Measurements from ENCODE around the gene HIVEP3. TPM values are rescaled to one million over a fixed set of nuclear protein-coding genes. Genes with fewer than 3 reads are reported as not detected.

Gene HIVEP3
- total and polyA plus RNA-seq, 4 donors = 7.0 to 14.7 (median 8.8) TPM

- DNase-seq = no peak
- Histone ChIP-seq H3K27me3 (ENCODE audit: control insufficient read depth in 3 of 3, insufficient read depth in 3 of 3, low read length in 2 of 3) (no peaks in the 10 kb centered on the region), H3K27ac (ENCODE audit: low read depth in 1 of 2, low read length in 1 of 2) (no peak overlapping the region), H3K36me3 (ENCODE audit: control insufficient read depth in 4 of 4, insufficient read depth in 4 of 4, low read length in 4 of 4) (no peaks in the 10 kb centered on the region), H3K4me3 (no peak overlapping the region), H3K9ac (ENCODE audit: insufficient read depth in 1 of 2, low read length in 2 of 2) (no peak overlapping the region), H3K9me3 (ENCODE audit: control insufficient read depth in 4 of 4, insufficient read depth in 3 of 4, low read length in 3 of 4) (no peaks in the 10 kb centered on the region), H3K4me1 (ENCODE audit: control insufficient read depth in 5 of 5, insufficient read depth in 5 of 5, low read length in 5 of 5) (peaks cover 0 to 18% (median 8%) of the 10 kb centered on the region in 5 donors)
- WGBS, 2 donors = 47 to 84% methylated on average over 8 of the region's 8 CpGs
- TF ChIP-seq, protein P1, sequence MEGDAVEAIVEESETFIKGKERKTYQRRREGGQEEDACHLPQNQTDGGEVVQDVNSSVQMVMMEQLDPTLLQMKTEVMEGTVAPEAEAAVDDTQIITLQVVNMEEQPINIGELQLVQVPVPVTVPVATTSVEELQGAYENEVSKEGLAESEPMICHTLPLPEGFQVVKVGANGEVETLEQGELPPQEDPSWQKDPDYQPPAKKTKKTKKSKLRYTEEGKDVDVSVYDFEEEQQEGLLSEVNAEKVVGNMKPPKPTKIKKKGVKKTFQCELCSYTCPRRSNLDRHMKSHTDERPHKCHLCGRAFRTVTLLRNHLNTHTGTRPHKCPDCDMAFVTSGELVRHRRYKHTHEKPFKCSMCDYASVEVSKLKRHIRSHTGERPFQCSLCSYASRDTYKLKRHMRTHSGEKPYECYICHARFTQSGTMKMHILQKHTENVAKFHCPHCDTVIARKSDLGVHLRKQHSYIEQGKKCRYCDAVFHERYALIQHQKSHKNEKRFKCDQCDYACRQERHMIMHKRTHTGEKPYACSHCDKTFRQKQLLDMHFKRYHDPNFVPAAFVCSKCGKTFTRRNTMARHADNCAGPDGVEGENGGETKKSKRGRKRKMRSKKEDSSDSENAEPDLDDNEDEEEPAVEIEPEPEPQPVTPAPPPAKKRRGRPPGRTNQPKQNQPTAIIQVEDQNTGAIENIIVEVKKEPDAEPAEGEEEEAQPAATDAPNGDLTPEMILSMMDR (IDR thresholded peaks at IDR 0.05; ENCODE audit: control extremely low read depth, extremely low read depth) = no peak
- ATAC-seq (ENCODE audit: insufficient read depth, low FRiP score) = no peak
Observed at GRCh38 chr1:41715441-41716095, 203.2 kb downstream of the HIVEP3 start.

DNA sequence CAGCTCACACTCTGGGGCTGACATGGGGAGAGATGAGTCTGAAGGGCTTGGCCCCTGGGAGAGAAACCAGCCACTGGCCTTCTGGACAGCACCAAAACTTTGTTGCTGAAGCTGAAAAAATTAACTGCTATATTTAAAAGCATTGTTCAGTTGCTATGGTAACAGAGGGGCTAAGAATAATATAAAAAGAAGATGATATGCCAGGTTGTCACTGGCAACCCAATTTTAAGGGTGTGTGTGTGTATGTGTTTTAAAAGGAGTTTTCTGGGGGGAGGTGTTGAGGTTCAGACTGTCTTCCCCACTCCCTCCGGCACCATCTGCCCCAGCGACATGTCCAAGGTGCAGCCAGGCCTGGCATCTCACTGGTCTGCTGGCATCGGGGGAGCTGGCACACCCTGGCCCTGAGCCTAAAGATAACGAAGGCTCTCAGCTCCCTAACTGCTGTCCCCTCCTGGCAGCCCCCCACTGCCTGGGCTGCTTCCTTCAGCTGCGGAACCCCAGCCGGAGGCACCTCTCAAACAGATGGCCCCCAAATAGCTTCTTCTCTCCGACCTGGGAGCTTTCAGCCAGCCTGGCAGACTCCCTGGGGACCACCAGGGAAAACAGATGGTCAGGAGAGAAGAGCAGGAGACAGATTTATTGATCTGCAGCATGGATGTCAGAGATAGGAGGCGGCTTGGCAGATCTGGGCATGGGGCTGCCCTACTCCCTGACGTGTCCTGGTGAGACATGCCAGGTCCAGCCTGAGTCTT lies 203.9 kb downstream of the HIVEP3 start:
- peaks cover 0 to 18% (median 9%) of the 10 kb centered on the region in 5 donors for H3K4me1 ChIP-seq (ENCODE audit: control insufficient read depth in 5 of 5, insufficient read depth in 5 of 5, low read length in 5 of 5)
- no peak for ATAC-seq (ENCODE audit: insufficient read depth, low FRiP score)
- no peaks in the 10 kb centered on the region for H3K9me3 ChIP-seq (ENCODE audit: control insufficient read depth in 4 of 4, insufficient read depth in 3 of 4, low read length in 3 of 4)
- no peaks in the 10 kb centered on the region for H3K27me3 ChIP-seq (ENCODE audit: control insufficient read depth in 3 of 3, insufficient read depth in 3 of 3, low read length in 2 of 3)
- peak in 1 of 3 donors; percentile 37 for DNase-seq
- no peak overlapping the region for H3K9ac ChIP-seq (ENCODE audit: insufficient read depth in 1 of 2, low read length in 2 of 2)
- H3K36me3 ChIP-seq (ENCODE audit: control insufficient read depth in 4 of 4, insufficient read depth in 4 of 4, low read length in 4 of 4) = no peaks in the 10 kb centered on the region
- H3K27ac ChIP-seq (ENCODE audit: low read depth in 1 of 2, low read length in 1 of 2) = no peak overlapping the region
- TF ChIP-seq, protein P1 (IDR thresholded peaks at IDR 0.05; ENCODE audit: control extremely low read depth, extremely low read depth) = no peak
- H3K4me3 ChIP-seq = no peak overlapping the region
- WGBS, 2 donors = 90 to 91% methylated on average over 9 of the region's 9 CpGs

DNA sequence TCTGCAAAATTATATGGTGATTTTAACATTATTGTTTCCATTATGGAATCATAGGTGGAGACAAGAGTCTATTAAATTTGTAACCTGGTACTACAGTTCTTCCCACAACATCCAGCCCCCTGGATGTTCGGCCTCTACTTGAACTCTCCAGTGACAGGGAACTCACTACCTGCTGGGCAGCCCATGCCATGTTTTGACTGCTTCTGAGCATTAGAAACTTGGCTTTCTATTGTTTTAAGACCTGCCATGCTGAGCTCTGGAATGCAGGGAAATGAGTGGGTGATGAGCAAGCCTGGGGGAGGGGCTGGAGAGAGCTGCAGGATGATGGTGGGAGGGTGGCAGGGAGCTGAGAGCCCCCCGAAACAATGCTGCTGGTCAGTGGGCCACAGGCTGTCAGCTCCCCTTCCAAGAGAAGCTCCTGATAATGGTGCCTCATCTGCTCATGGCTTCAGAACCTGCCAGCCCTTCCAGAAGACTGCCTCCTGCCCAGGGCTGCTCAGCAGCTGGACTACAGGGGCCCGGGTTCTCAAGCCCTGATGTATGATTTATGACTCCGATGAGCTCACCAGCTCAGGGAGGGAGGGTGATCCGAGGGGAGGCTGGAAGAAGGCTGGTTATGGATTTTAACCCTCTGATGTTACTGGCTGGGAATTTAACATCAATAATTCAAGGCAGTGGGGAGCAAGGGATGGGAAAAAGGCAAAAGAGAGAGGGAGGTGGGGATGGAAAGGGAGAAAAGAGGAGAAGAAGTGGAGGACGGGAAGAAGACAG lies 205.0 kb downstream of the HIVEP3 start:
- Histone ChIP-seq H3K4me1 (ENCODE audit: control insufficient read depth in 5 of 5, insufficient read depth in 5 of 5, low read length in 5 of 5) (peaks cover 0 to 12% (median 8%) of the 10 kb centered on the region in 5 donors), H3K9ac (ENCODE audit: insufficient read depth in 1 of 2, low read length in 2 of 2) (no peak overlapping the region), H3K36me3 (ENCODE audit: control insufficient read depth in 4 of 4, insufficient read depth in 4 of 4, low read length in 4 of 4) (no peaks in the 10 kb centered on the region), H3K27me3 (ENCODE audit: control insufficient read depth in 3 of 3, insufficient read depth in 3 of 3, low read length in 2 of 3) (no peaks in the 10 kb centered on the region), H3K9me3 (ENCODE audit: control insufficient read depth in 4 of 4, insufficient read depth in 3 of 4, low read length in 3 of 4) (no peaks in the 10 kb centered on the region), H3K27ac (ENCODE audit: low read depth in 1 of 2, low read length in 1 of 2) (no peak overlapping the region), H3K4me3 (no peak overlapping the region)
- WGBS, 2 donors = 74 to 86% methylated on average over 6 of the region's 6 CpGs
- ATAC-seq (ENCODE audit: insufficient read depth, low FRiP score) (no peak), DNase-seq (no peak)
- TF ChIP-seq, protein P1 (IDR thresholded peaks at IDR 0.05; ENCODE audit: control extremely low read depth, extremely low read depth) = no peak
